RKO (cell line): ENCODE results near the gene RPH3AL.
"Not testable (repeated sequence)": the region's sequence is repeated elsewhere in the genome, so short reads cannot be mapped to it uniquely, and the experiment has no call there.

Experiments
- DNase-seq: peaks from one replicate; pipeline ENCODE4 v3.0.0-alpha.2; 2016; ENCODE audit warnings: low spot score

The RPH3AL gene

DNA sequence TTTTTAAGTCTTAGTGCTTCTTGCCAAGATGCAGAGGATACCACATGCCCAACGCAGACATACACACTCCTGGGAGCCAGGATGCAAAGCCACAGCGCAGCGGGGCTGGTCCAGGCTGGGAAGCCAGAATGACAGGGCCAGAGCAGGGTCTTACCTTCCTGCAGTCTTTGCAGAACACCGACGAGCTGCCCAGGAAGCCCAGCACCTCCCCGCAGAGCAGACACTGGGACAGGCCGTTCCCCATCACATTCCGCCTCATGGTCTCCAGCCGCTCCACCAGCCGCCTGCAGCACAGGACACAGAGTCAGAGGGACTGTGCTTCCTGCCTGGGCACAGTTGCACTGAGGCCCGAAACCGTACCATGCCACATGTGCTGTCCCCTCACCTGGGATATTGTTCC, 33.3 kb downstream of the RPH3AL start:
- no peak for DNase-seq

DNA sequence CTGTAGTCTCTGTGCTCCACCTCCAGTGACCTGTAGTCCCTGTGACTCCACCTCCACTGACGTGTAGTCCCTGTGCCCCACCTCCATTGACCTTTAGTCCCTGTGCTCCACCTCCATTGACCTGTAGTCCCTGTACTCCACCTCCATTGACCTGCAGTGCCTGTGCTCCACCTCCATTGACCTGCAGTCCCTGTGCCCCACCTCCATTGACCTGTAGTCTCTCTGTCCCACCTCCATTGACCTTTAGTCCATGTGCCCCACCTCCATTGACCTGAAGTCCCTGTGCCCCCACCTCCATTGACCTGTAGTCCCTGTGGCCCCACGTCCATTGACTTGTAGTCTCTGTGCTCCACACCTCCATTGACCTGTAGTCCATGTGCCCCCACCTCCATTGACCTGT, 35.5 kb downstream of the RPH3AL start:
- DNase-seq: not testable (repeated sequence)

DNA sequence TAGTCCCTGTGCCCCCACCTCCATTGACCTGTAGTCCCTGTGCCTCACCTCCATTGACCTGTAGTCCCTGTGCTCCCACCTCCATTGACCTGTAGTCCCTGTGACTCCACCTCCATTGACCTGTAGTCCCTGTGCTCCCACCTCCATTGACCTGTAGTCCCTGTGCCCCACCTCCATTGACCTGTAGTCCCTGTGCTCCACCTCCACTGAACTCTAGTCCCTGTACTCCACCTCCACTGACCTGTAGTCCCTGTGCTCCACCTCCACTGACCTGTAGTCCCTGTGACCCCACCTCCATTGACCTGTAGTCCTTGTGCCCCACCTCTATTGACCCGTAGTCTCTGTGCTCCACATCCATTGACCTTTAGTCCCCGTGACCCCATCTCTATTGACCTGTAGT, 37.2 kb downstream of the RPH3AL start:
- DNase-seq: peak; percentile 12

DNA sequence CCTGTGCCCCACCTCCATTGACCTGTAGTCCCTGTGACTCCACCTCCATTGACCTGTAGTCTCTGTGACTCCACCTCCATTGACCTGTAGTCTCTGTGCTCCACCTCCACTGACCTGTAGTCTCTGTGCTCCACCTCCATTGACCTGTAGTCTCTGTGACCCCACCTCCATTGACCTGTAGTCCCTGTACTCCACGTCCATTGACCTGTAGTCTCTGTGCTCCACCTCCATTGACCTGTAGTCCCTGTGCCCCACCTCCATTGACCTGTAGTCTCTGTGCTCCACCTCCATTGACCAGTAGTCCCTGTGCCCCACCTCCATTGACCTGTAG, 38.0 kb downstream of the RPH3AL start:
- DNase-seq: not testable (repeated sequence)

DNA sequence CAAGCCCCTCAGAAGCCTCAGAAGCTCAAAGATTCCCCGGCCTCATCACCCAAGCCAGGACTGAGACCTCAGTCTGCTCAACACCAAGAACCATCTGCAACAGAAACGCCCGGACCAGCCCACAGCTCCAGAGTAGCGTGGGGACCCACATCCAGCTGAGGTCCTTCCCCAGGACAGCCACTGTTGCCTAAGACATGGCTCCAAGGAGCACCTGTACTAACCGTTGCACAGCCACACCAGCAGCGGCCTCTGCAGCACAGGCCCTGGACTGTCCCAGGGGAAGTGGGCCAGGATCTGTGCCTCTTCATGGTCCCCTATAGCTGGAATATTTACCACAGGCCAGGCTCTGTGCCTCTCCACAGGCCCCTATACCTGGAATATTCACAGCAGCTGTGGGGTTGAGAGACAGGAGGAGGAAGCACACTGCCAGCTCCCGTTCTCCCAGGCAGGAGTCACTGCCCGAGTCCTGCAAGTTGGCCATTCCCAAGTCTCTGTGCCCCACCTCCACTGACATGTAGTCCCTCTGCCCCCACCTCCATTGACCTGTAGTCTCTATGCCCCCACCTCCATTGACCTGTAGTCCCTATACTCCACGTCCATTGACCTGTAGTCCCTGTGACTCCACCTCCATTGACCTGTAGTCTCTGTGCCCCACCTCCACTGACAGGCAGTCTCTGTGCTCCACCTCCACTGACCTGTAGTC, 38.5 kb downstream of the RPH3AL start:
- no peak for DNase-seq

DNA sequence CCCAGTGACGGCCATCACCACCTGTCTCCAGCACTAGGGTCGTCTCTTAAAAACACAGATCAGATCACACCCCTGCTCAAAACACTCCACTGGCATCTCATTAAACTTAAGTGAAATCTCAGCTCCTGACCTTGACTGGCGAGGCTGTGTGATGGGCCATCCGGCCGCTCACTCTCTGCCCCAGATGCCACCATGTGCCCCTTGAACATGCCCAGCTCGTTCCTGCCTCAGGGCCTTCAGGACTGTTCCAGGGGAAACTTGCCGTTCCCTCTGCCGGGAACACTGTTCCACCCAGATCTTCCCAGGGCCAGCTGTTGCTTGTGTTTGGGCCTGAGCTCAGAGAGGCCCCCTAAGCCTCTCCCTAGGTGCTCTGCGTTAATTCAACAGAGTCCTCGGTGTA, 39.4 kb downstream of the RPH3AL start:
- DNase-seq: no peak

DNA sequence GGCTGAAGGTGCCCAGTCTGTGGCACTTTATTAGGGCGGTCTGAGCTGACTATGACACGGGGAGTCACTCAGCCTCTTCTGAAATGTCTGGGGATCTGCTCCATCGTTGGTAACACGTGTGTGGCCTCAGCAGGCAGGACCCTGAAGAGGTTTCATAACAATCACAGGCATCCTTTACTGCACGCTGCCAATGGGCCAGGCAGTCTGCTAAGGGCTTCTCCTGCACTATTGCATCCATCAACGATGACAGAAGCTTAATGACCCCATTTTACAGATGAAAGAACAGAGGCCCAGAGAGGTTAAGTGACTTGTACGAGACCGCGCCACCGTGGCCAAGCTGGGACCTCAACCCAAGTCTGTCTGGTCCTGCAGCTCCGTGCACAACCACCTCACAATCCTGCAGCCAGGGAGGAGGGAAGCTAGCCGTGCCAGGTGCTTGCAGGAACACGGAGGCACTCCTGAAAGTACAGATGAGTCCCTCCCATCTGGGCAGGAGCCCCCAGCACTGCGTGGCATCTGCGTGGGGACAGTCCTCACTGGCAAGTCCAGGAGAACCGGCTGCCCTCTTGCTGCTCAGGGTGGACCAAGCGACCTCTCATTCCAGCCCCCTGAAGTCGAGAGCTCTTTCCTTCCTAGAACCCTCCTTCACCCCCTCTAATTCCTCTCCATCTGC, 40.0 kb downstream of the RPH3AL start:
- DNase-seq: no peak

DNA sequence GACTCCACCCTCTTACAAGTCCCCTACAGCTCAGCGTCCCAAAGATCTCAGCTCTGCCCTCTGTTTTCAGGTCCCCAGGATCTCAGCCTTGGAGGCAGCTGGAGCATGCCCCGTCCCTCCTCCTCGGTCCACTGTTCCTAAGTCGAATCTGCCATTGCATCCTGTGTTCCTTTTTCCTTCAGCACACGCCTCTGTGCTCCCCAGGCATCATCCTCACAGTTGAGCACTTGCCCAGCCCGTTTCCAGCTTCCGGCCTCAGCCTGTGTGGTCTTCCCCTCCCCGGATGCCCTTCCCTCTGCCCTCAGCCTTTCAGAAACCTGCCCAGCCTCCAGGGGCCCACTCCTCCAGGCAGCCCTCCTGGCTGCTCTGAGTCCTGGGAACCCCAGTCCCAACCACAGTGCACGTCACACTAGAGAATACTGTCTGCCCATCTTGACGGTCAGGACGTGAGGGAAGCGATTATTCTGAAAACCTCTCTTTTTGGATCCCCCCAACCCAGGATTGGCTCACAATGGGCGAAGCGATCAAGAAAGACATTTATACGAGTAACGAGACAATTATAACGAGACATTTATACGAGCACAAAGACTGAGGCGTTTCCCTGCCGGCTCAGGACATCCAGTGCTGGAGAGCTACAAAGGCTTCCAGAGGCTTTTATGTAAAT, 41.4 kb downstream of the RPH3AL start:
- DNase-seq: no peak

DNA sequence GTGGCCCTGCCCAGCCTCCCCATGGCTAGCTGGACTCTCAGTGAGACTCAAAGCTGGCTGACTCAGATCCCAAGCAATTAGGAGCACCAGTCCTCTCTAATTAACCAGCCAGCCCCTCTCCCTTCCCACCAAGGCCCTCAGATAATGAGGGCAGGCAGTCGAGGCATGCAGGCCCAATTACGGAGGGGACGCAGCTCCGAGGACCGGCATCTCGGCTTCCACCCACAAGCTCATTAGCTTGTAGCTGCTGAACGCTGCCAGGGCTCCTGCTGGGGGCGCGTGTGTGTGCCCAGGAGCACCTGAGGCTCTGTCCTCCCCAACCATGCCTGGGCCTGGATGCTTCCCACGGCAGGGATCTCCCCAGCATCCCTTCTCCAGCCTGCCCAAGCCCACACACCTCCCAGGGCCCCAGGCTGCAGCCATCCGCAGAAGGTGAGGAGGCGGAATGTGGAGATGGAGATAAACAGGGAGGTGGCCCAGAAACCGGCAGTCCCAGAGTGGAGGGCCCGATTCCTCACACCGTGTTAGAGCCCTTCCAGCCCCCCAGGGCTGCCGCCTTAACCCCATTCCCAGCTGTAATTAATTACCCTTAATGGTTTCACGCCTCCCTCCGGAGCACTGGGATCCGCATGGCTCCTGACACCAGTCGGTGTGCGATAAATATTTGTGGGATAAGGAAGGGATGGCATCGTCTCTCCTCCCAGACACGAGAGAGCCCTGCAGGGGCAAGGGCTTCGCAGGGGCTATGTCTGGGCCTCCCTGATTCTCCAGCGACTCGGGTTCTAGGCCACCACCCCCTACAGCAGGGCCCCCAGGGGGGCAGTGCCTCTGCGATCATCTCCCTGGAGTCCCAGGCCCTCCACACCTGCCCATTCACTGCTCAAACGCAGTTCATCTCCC, 42.2 kb downstream of the RPH3AL start:
- no peak for DNase-seq

DNA sequence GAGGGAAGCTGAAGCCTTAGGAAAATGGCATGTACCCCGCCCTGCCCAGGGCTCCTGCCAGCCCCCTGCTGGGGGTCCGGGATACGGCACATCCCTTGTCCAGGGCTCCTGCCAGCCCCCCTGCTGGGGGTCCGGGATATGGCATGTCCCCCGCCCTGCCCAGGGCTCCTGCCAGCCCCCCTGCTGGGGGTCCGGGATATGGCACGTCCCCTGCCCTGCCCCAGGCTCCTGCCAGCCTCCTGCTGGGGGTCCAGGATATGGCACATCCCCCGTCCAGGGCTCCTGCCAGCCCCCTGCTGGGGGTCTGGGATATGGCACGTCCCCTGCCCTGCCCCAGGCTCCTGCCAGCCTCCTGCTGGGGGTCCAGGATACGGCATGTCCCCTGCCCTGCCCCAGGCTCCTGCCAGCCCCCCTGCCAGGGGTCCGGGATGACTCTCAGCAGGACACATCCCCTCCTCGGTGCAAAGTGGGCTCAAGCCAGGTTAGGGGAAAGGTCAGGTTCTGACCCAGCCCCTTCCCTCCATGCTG, 43.2 kb downstream of the RPH3AL start:
- DNase-seq: no peak

DNA sequence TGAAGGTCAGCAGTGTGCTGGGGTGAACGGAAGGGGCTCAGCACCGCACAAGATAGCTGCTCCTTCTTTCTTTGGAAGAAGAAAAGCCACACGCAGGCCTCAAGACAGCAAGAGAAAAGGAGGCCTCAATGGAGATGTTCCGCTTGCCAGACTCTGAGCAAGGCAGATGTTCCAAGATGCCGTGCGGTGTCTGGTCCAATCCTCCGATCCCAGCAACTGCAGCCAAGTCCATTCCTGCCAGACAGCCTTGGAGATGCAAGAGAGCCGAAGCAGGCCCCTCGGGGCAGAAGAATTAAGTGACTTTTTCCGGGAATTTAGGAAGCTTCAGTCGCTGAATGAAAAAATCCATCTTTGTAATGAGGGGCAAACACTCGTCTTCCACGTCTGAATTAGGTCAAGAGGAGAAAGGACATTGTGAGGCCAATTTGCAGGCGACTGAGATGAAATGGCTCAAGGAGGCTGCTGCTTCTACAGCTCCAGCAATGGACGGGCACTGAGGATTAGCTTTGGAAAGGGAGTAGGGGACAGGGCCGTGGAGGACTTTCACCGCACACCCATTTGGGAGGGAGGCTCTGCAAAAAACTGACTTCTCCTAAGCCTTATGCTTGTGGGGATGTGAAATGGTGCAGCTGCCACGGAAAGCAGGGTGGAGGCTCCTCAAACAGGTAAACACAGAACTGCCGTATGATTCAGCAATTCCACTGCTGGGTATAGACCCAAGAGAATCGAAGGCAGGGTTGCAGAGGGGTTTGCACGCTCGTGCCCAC, 44.7 kb downstream of the RPH3AL start:
- DNase-seq: no peak

DNA sequence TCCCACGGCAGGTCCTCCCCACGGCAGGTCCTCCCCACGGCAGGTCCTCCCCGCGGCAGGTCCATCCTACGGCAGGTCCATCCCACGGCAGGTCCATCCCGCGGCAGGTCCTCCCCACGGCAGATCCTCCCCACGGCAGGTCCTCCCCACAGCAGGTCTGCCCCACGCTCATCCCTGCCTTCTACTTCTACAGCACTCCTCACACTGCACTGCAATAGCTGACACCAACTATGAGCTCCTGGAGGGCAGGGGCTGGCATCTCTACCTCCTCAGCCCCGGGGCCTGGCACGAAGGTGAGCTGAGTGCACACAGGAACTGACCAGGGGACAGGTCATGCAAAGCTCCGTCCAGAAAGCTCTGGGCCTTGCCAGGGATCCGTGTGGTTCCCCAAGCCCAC, 45.3 kb downstream of the RPH3AL start:
- DNase-seq: no peak

DNA sequence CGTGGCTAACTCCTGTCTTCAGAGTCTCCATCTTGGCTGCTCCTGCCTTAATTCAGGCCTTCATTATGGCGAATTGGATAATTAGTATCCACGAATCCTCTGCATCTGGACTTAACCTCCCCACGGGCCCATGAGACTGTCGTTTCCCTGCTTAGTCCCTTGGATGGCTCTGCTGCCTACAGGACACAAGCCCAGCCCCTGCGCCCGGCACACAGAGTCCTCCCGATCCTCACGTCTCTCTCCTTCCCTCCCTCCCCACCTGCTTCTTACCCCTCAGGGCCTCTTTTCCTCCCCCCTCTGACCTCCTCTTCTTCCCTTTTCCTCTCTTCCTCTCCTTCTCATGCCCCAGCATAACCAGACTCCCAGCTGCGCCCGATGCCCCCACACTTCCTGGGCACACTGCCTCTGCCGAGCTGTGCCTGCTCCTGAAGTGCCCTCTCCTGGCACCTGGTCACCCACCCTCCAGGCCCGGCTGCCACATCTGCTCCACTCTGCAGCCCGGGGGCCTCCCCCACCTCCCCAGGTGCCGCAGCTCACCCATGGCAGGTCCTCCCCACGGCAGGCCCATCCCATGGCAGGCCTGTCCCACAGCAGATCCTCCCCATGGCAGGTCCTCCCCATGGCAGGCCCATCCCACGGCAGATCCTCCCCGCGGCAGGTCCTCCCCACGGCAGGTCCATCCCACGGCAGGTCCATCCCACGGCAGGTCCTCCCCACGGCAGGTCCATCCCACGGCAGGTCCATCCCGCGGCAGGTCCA, 45.9 kb downstream of the RPH3AL start:
- no peak for DNase-seq

DNA sequence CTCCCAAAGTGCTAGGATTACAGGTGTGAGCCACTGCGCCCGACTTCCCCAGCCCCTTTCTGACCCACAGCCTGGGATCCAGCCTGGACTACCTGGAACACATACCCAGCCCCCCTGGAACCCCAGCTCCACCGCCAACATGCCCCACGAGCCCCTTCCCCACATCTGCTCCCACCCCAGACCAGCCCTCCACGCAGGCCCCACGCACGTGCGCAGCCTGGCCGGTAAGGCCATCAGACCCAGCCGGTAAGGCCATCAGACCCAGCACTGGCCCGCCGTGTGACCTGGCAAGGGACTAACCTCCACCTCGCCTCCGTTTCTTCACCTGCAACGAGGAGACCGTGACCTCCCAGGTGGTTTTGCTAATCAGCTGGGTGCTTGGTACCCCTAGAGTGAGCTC, 46.5 kb downstream of the RPH3AL start:
- no peak for DNase-seq

DNA sequence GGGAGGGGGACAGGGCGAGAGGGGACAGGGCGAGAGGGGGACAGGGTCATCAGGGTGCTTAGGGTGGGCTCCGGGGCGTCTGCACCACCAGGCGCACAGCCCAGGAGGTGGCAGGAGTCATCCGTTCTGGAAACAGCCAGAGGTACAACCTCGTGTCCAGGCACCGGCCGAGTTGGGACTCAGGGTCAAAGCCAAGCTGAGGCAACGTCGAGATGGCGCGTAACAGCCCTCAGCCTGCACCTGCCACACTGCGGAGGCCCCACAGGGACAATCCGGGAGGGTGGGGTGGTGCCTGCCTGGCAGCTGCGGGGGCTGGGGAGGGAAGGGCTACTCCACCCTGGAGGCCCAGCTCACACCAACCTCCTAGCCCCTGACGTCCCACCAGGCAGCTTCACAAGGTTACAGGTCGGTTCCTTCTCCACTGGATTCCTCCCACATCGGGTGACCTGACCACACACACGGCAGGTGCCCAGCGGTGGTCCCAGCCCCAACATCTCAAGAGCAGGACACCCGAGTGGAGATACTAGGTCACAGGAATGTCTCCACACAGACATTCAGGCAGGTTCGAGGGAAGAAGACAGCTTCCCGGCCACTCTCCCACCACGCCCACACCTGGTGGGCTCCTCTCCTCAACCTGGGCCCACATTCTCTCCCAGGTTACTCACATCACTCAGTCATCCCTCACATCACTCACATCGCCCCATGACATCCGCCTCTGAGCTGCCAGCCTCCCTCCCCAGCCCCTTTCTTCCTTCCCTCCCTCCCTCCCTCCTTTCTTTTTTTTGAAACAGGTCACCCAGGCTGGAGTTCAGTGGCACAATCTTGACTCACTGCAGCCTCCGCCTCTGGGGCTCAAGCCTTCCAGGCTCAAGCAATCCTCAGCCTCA, 47.3 kb downstream of the RPH3AL start:
- DNase-seq: no peak

DNA sequence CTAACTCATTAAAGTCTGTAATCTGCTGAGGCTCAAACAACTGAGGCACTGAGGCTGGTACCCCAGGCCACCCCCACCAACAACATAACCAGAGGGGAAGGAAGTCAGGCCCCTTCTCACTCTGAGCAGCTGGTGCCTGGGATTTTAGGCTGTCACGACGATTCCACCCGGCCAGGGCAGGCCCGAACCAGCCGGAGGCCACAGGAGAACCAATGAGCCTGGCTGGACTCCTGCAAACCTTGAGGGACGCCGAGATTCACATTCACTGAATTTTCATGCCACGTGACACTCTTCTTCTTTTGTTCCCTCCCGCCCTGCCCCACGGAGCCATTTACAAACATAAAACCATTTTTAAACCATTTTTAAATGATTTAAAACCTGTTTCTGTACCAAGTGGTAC, 48.1 kb downstream of the RPH3AL start:
- DNase-seq: no peak

DNA sequence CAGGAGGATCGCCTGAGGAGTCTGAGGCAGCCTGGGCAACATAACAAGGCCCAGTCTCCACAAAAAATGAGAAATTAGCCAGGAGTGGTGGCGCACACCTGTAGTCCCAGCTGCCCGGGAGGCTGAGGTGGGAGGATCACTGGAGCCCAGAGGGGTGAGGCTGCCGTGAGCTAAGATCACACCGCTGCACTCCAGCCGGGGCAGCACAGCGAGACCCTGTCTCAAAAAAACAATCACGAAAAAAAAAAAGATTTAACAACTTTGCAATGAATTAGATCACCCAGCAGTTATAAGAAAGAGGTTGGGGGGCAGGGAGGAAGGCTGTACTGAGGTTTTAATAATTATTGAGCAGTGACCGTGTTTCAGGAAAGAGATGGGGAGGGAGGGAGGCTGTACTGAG, 49.4 kb downstream of the RPH3AL start:
- DNase-seq: no peak

DNA sequence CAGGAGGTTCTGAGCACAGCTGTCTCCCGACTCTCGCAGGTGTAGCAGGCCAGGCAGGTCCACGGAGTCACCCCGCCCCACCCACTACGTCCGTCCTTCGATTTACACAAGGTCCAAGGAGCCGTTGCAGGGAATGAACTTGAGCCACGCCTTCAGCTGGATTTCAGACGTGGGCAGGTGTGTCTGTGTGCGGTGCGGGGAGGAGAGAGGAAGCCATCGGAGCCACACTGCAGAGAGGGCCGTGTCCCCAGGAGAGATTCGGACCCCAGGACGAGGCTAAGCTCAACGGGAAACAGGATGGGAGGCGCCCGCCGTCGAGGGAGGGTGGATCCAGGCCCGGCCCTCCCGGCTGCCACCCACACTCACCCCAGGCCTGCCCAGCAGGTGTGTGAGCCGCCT, 50.3 kb downstream of the RPH3AL start:
- DNase-seq: no peak

DNA sequence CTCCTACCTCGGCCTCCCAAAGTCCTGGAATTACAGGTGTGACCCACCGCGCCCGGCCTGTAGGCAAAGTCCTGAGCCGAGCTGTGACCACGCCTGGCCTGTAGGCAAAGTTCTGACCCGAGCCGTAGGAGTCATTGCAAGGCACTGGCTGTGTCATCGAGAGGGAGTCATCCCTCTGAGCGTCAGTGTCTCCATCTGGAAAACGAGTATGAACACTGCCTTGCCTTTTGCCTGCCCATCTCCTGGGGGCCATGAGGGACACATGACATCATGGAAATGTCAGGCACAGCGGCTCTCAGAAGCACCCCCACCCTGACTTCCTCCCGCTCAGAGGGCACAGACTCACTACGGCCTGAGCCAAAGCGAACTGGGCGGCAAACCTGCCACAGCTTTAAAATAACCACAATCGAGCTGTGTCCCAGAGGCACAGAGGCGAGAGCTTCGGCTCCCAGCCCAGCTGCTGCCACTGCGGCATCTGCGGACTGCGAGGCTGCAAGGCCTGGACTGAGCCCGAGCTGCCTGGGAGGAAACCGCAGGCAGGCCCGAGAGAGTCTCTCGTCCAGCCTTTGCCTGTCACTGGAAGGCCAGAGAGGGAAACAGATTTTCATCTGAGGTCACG, 50.8 kb downstream of the RPH3AL start:
- no peak for DNase-seq
